Smooth muscle cell (in vitro differentiated cells): Measurements from ENCODE around the gene LYVE1. TPM values are rescaled to one million over a fixed set of nuclear protein-coding genes. Genes with fewer than 3 reads are reported as not detected.

Experiments used
- DNase-seq: peaks from one replicate; lab custom pipeline; 2025; ENCODE audit not compliant: unreplicated experiment; lab: John Stamatoyannopoulos, UW
- H2AFZ ChIP-seq: fragments of 200-600 bp; sonication (generic); 2 replicates; pipeline ENCODE4 v1.6.0; 2016; ENCODE audit warnings: antibody characterized with exemption, low read depth, mild to moderate bottlenecking
- H3F3A ChIP-seq: fragments of 200-600 bp; sonication (generic); 2 replicates; pipeline ENCODE4 v1.6.0; 2017; ENCODE audit warnings: antibody characterized with exemption, low read depth
- H3K27ac ChIP-seq: fragments of 200-600 bp; sonication (generic); 2 replicates; pipeline ENCODE4 v1.5.1; 2016; ENCODE audit warnings: low read depth, mild to moderate bottlenecking
- H3K27me3 ChIP-seq: fragments of 200-600 bp; sonication (generic); 2 replicates; pipeline ENCODE4 v1.6.1; 2016; ENCODE audit warnings: low read depth, mild to moderate bottlenecking
- H3K36me3 ChIP-seq: fragments of 200-600 bp; sonication (generic); 2 replicates; pipeline ENCODE4 v1.5.1; 2016; ENCODE audit warnings: low read depth
- H3K4me1 ChIP-seq: fragments of 200-600 bp; sonication (generic); 2 replicates; pipeline ENCODE4 v1.5.1; 2016; ENCODE audit warnings: low read depth
- H3K4me2 ChIP-seq: fragments of 200-600 bp; sonication (generic); 2 replicates; pipeline ENCODE4 v1.6.0; 2016; ENCODE audit warnings: mild to moderate bottlenecking
- H3K4me3 ChIP-seq: fragments of 200-600 bp; sonication (generic); 2 replicates; pipeline ENCODE4 v1.5.1; 2016; ENCODE audit warnings: mild to moderate bottlenecking
- H3K79me2 ChIP-seq: fragments of 200-600 bp; sonication (generic); 2 replicates; pipeline ENCODE4 v1.6.0; 2016; ENCODE audit warnings: low read depth, mild to moderate bottlenecking
- H3K9ac ChIP-seq: fragments of 200-600 bp; sonication (generic); 2 replicates; pipeline ENCODE4 v1.6.0; 2016; ENCODE audit warnings: low read depth
- H3K9me3 ChIP-seq: fragments of 200-600 bp; sonication (generic); replicated peaks from 2 replicates; pipeline ENCODE4 v1.5.1; 2016; ENCODE audit warnings: low read depth
- H4K20me1 ChIP-seq: fragments of 200-600 bp; sonication (generic); 2 replicates; pipeline ENCODE4 v1.6.0; 2016; ENCODE audit warnings: low read depth
- WGBS: methylation state at CpG from one replicate; pipeline ENCODE4 v1.1.7; 2016; ENCODE audit warnings: low lambda C conversion rate; 5-methylcytosine and 5-hydroxymethylcytosine counted together
- polyA plus RNA-seq: library from polyadenylated mRNA; unstranded; fragments of >200 nt; fragmentation: Nextera tagmentation; extraction: Ambion mirVana; gene quantifications from 2 replicates; pipeline ENCODE4 v1.2.1, GENCODE V29; 2016
- total RNA-seq: library from RNA; depleted of rRNA; stranded (reverse); fragments of >200 nt; gene quantifications from 2 replicates; pipeline ENCODE4 v1.2.3, GENCODE V29; 2014
- TF ChIP-seq, protein P1 (sequence below): fragments of 200-600 bp; sonication (generic); IDR thresholded peaks from 2 replicates; pipeline ENCODE4 v1.5.1; 2017; ENCODE audit warnings: borderline replicate concordance, mild to moderate bottlenecking, antibody characterized with exemption; ENCODE audit not compliant: insufficient read depth, poor library complexity, severe bottlenecking

Gene LYVE1
- total and polyA plus RNA-seq, 2 experiments from 2014 or later = not detected

DNA sequence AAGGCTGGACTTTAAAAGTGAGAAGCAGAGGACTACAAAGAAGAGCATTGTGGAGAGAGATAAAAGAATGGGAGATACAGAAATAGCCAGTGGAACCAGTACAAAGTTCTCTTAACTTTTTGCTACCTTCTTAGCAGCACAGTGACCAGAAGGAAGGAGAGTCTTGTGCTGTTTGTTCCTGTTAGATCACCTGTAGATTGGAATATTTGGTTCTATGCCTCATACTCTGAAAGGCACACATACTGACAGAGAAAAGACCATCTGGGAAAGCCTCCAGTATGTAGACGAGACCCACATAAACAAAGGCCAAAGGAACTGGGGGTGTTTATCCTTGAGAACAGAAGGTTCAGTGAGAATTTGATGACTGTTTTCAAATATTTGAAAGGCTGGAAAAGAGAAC, 46.2 kb downstream of the LYVE1 start:
- H2AFZ ChIP-seq = no peak overlapping the region
- no peak overlapping the region for H3K4me2 ChIP-seq
- peaks cover 12% of the 10 kb centered on the region for H3K36me3 ChIP-seq
- WGBS = 97% methylated on average over 1 of the region's 1 CpG
- H3K9ac ChIP-seq = no peak overlapping the region
- no peak overlapping the region for H3K4me3 ChIP-seq
- H3K4me1 ChIP-seq = no peaks in the 10 kb centered on the region
- H3F3A ChIP-seq = no peaks in the 10 kb centered on the region
- no peak overlapping the region for H3K27ac ChIP-seq
- no peaks in the 10 kb centered on the region for H3K79me2 ChIP-seq
- no peaks in the 10 kb centered on the region for H3K27me3 ChIP-seq
- TF ChIP-seq, protein P1, sequence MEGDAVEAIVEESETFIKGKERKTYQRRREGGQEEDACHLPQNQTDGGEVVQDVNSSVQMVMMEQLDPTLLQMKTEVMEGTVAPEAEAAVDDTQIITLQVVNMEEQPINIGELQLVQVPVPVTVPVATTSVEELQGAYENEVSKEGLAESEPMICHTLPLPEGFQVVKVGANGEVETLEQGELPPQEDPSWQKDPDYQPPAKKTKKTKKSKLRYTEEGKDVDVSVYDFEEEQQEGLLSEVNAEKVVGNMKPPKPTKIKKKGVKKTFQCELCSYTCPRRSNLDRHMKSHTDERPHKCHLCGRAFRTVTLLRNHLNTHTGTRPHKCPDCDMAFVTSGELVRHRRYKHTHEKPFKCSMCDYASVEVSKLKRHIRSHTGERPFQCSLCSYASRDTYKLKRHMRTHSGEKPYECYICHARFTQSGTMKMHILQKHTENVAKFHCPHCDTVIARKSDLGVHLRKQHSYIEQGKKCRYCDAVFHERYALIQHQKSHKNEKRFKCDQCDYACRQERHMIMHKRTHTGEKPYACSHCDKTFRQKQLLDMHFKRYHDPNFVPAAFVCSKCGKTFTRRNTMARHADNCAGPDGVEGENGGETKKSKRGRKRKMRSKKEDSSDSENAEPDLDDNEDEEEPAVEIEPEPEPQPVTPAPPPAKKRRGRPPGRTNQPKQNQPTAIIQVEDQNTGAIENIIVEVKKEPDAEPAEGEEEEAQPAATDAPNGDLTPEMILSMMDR = no peak
- DNase-seq = no peak
- H3K9me3 ChIP-seq = no peaks in the 10 kb centered on the region
- H4K20me1 ChIP-seq = no peaks in the 10 kb centered on the region

DNA sequence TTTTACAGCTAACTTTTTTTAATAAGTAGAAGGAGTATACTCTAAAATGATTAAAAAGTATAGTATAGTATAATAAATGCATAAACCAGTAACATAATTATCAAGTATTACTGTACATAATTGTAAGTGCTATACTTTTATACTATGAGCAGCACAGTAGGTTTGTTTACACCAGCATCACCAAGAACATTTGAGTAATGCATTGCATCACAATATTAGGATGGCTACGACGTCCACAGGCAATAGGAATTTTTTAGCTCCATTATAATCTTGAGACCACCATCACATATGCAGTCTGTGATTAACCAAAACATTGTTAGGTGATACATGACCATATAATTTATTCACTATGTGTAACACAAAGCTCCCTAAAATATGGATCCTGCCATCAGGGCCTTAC, 47.9 kb downstream of the LYVE1 start:
- H3K4me1 ChIP-seq = no peaks in the 10 kb centered on the region
- no peaks in the 10 kb centered on the region for H3F3A ChIP-seq
- no peak for DNase-seq
- no peak overlapping the region for H2AFZ ChIP-seq
- no peaks in the 10 kb centered on the region for H3K9me3 ChIP-seq
- H3K4me3 ChIP-seq = no peak overlapping the region
- 93% methylated on average over 2 of the region's 2 CpGs for WGBS
- peaks cover 12% of the 10 kb centered on the region for H3K36me3 ChIP-seq
- H3K9ac ChIP-seq = no peak overlapping the region
- H3K4me2 ChIP-seq = no peak overlapping the region
- no peaks in the 10 kb centered on the region for H4K20me1 ChIP-seq
- no peaks in the 10 kb centered on the region for H3K79me2 ChIP-seq
- no peak overlapping the region for H3K27ac ChIP-seq
- TF ChIP-seq, protein P1 = no peak
- no peaks in the 10 kb centered on the region for H3K27me3 ChIP-seq

DNA sequence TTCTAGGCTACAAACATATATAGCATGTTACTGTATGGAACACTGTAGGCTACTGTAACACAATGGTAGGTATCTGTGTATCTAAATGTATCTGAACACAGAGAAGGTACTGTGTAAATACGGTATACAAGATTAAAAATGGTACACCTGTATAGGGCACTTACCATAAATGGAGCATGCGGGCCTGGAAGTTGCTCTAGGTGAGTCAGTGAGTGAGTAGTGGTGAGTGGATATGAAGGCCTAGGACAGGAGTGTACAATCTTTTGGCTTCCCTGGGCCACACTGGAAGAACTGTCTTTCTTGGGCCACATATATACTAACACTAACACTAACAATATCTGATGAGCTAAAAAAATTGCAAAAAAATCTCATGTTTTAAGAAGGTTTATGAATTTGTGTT, 48.8 kb downstream of the LYVE1 start:
- H3K27ac ChIP-seq = no peak overlapping the region
- H3K4me2 ChIP-seq = no peak overlapping the region
- H3K36me3 ChIP-seq = peaks cover 7% of the 10 kb centered on the region
- H3K27me3 ChIP-seq = no peaks in the 10 kb centered on the region
- H2AFZ ChIP-seq = no peak overlapping the region
- no peaks in the 10 kb centered on the region for H3F3A ChIP-seq
- no peaks in the 10 kb centered on the region for H3K4me1 ChIP-seq
- 94% methylated on average over 2 of the region's 2 CpGs for WGBS
- no peaks in the 10 kb centered on the region for H3K79me2 ChIP-seq
- DNase-seq = no peak
- no peak overlapping the region for H3K9ac ChIP-seq
- no peak overlapping the region for H3K4me3 ChIP-seq
- H3K9me3 ChIP-seq = no peaks in the 10 kb centered on the region
- TF ChIP-seq, protein P1 = no peak
- H4K20me1 ChIP-seq = no peaks in the 10 kb centered on the region

DNA sequence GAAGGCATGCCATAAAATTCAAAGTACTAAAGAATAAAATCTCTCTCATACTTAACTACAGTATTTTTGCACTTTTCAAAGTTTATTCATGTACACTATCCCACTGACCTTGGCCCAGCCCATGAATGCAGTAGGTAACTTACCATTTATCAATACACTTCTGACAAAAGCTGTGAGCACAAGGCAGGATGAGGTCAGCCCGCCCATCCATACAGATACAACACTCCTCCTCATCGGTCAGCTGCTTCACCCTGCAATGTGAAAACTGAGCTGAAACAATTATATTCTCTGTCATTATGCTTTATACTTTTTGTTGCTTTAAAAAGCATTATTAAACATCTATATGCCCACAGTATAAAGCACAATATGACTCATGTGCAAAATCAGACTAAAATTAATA, 49.6 kb downstream of the LYVE1 start:
- Histone ChIP-seq H3K9me3 (no peaks in the 10 kb centered on the region), H2AFZ (no peak overlapping the region), H3K4me3 (no peak overlapping the region), H4K20me1 (no peaks in the 10 kb centered on the region), H3K36me3 (peaks cover 5% of the 10 kb centered on the region), H3K27me3 (no peaks in the 10 kb centered on the region), H3K4me2 (no peak overlapping the region), H3K4me1 (no peaks in the 10 kb centered on the region), H3K9ac (no peak overlapping the region), H3K27ac (no peak overlapping the region), H3K79me2 (no peaks in the 10 kb centered on the region), H3F3A (no peaks in the 10 kb centered on the region)
- WGBS = 98% methylated on average over 2 of the region's 2 CpGs
- TF ChIP-seq, protein P1 = no peak
- no peak for DNase-seq
